ENCODE data around the gene TNFRSF19.

- TF ChIP-seq CTCF (IDR thresholded peaks at IDR 0.05), result no peak
- TF ChIP-seq POLR2A (IDR thresholded peaks at IDR 0.05), result no peak
These were observed 2.2 kb upstream of the TNFRSF19 start for GRCh38 chr13:23567906-23568460.

Data from uterus (tissue), 2 donors.